ENCODE data around the gene POMGNT1.

Gene POMGNT1

DNA sequence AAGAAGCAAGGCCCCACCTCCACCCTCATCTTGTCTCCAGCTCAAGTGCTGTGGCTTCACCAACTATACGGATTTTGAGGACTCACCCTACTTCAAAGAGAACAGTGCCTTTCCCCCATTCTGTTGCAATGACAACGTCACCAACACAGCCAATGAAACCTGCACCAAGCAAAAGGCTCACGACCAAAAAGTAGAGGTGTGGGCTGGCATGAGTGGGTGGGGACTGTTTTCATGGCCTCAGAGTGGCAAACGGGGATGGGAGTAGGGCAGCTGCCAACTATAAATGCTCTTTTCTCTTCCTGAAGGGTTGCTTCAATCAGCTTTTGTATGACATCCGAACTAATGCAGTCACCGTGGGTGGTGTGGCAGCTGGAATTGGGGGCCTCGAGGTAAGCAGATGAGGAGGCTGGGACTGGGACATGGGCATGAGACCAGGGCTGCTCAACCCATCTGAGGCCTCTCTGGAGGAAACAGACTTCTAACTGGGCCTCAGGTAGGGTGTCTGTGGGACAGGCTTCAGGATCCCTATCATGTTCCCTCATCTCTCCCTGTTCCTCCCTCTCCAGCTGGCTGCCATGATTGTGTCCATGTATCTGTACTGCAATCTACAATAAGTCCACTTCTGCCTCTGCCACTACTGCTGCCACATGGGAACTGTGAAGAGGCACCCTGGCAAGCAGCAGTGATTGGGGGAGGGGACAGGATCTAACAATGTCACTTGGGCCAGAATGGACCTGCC lies 13.1 kb downstream of the POMGNT1 start:
- Histone ChIP-seq H3K27me3 (ENCODE audit: low read depth, low read length) (no peaks in the 10 kb centered on the region), H3K9ac (ENCODE audit: low read length) (no peak overlapping the region), H3K4me3 (ENCODE audit: low read length) (no peak overlapping the region), H3K4me1 (ENCODE audit: low read length) (peaks cover 5% of the 10 kb centered on the region; the same call in 1 of the 2 replicates), H3K4me2 (ENCODE audit: low read length) (no peak overlapping the region), H2AFZ (ENCODE audit: low read depth, low read length) (no peak overlapping the region), H3K9me3 (ENCODE audit: insufficient read depth, low read length) (no peaks in the 10 kb centered on the region), H4K20me1 (ENCODE audit: insufficient read depth, low read length) (no peaks in the 10 kb centered on the region), H3K36me3 (replicated peaks; ENCODE audit: low read depth, low read length) (no peaks in the 10 kb centered on the region), H3K79me2 (ENCODE audit: low read length) (no peaks in the 10 kb centered on the region), H3K27ac (ENCODE audit: low read length) (no peak overlapping the region)
- TF ChIP-seq, protein P1, sequence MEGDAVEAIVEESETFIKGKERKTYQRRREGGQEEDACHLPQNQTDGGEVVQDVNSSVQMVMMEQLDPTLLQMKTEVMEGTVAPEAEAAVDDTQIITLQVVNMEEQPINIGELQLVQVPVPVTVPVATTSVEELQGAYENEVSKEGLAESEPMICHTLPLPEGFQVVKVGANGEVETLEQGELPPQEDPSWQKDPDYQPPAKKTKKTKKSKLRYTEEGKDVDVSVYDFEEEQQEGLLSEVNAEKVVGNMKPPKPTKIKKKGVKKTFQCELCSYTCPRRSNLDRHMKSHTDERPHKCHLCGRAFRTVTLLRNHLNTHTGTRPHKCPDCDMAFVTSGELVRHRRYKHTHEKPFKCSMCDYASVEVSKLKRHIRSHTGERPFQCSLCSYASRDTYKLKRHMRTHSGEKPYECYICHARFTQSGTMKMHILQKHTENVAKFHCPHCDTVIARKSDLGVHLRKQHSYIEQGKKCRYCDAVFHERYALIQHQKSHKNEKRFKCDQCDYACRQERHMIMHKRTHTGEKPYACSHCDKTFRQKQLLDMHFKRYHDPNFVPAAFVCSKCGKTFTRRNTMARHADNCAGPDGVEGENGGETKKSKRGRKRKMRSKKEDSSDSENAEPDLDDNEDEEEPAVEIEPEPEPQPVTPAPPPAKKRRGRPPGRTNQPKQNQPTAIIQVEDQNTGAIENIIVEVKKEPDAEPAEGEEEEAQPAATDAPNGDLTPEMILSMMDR (IDR thresholded peaks at IDR 0.05; ENCODE audit: low read depth, low read length): no peak
- TF ChIP-seq EZH2phosphoT487 (IDR thresholded peaks at IDR 0.05; ENCODE audit: low read depth): no peak

GRCh38 chr1:46183926-46184557 lies 14.2 kb downstream of the POMGNT1 start:
- no peaks in the 10 kb centered on the region for H3K79me2 ChIP-seq (ENCODE audit: low read length)
- H3K4me2 ChIP-seq (ENCODE audit: low read length): no peak overlapping the region
- no peak overlapping the region for H3K9ac ChIP-seq (ENCODE audit: low read length)
- H2AFZ ChIP-seq (ENCODE audit: low read depth, low read length): no peak overlapping the region
- no peaks in the 10 kb centered on the region for H3K9me3 ChIP-seq (ENCODE audit: insufficient read depth, low read length)
- H3K4me3 ChIP-seq (ENCODE audit: low read length): no peak overlapping the region
- no peaks in the 10 kb centered on the region for H3K36me3 ChIP-seq (replicated peaks; ENCODE audit: low read depth, low read length)
- H3K4me1 ChIP-seq (ENCODE audit: low read length): peaks cover 8% of the 10 kb centered on the region; the same call in 1 of the 2 replicates
- TF ChIP-seq EZH2phosphoT487 (IDR thresholded peaks at IDR 0.05; ENCODE audit: low read depth): no peak
- TF ChIP-seq, protein P1 (IDR thresholded peaks at IDR 0.05; ENCODE audit: low read depth, low read length): no peak
- no peaks in the 10 kb centered on the region for H4K20me1 ChIP-seq (ENCODE audit: insufficient read depth, low read length)
- H3K27ac ChIP-seq (ENCODE audit: low read length): no peak overlapping the region
- no peaks in the 10 kb centered on the region for H3K27me3 ChIP-seq (ENCODE audit: low read depth, low read length)

GRCh38 chr1:46183079-46183847 lies 15.0 kb downstream of the POMGNT1 start:
- H4K20me1 ChIP-seq (ENCODE audit: insufficient read depth, low read length): no peaks in the 10 kb centered on the region
- H3K4me2 ChIP-seq (ENCODE audit: low read length): no peak overlapping the region
- TF ChIP-seq, protein P1 (IDR thresholded peaks at IDR 0.05; ENCODE audit: low read depth, low read length): no peak
- no peak for TF ChIP-seq EZH2phosphoT487 (IDR thresholded peaks at IDR 0.05; ENCODE audit: low read depth)
- H3K9me3 ChIP-seq (ENCODE audit: insufficient read depth, low read length): no peaks in the 10 kb centered on the region
- H3K79me2 ChIP-seq (ENCODE audit: low read length): no peaks in the 10 kb centered on the region
- H3K27ac ChIP-seq (ENCODE audit: low read length): no peak overlapping the region
- H3K36me3 ChIP-seq (replicated peaks; ENCODE audit: low read depth, low read length): no peaks in the 10 kb centered on the region
- H3K4me3 ChIP-seq (ENCODE audit: low read length): no peak overlapping the region
- H2AFZ ChIP-seq (ENCODE audit: low read depth, low read length): no peak overlapping the region
- H3K4me1 ChIP-seq (ENCODE audit: low read length): peaks cover 8% of the 10 kb centered on the region; the same call in 1 of the 2 replicates
- no peaks in the 10 kb centered on the region for H3K27me3 ChIP-seq (ENCODE audit: low read depth, low read length)
- H3K9ac ChIP-seq (ENCODE audit: low read length): no peak overlapping the region
